ENCODE data around the gene MAFF.
A peak's percentile ranks its signal among the peaks of the same experiment; 100 is the strongest.
"Not testable (repeated sequence)": the region's sequence is repeated elsewhere in the genome, so short reads cannot be mapped to it uniquely, and the experiment has no call there.

Gene MAFF

DNA sequence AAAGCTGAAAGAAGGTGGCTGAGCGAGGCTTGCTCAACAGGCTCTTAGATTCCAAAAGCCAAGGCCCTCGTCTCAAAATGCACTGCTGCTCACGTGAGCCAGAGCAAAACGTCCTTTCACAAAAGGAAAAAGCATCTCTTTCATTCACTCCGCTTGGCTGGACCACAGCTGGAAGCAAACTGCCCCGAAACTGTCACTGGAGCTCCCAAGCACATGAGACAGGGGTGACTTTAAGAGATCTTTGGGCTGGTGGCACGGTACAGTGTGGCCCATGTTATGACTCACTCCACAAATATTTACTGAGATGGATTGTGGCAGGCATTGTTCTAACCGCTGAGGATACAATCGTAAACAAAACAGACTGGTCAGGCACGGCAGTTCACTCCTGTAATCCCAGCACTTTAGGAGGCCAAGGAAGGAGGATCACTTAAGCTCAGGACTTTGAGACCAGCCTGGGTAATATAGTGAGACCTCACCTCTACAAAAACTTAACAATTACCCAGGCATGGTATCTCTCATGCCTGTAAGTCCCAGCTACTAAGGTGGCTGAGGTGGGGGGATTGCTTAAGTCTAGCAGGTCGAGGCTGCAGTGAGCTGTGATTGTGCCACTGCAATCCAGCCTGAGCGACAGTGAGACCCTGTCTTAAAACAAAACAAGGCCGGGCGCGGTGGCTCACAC lies 23.7 kb upstream of the MAFF start:
- no peak for DNase-seq

DNA sequence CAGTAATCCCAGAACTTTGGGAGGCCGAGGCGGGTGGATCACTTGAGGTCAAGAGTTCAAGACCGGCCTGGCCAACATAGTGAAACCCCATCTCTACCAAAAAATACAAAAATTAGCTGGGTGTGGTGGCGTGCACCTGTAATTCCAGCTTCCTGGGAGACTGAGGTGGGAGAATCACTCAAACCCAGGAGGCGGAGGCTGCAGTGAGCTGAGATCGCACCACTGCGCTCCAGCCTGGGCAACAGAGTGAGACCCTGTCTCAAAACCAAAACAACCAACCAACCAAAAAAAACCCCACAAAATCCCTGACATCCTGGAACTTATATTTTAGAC lies 23.2 kb upstream of the MAFF start:
- not testable (repeated sequence) for DNase-seq

DNA sequence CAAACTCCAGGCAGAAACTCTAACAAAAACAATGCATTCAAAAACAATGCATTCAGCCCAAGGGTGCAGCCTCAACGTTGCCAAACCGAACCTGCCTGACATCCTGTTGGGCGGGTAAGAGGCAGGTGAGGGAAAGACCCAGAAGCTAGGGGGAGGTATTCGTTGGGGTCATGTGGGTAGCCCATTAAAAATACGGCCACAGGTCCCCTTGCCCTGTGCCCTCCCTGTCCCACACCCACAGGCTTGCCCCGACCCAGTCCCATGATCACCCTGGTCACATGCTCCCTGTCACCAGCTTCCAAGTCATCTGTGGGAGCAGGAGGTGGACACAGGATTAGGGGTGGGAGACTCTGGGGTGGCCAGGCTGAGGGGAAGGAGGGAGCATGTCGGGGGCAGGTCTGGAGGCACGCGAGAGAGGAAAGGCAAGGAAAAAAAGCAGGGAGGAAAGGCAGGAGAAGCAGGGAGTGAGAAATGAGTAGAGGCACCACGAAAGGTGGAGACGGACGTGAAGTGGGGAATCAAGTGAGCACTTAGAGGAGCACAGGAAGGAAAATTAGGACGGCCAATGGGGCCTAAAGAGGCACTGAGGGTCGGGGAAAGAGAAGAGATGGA lies 20.8 kb upstream of the MAFF start:
- peak; percentile 36 for DNase-seq

DNA sequence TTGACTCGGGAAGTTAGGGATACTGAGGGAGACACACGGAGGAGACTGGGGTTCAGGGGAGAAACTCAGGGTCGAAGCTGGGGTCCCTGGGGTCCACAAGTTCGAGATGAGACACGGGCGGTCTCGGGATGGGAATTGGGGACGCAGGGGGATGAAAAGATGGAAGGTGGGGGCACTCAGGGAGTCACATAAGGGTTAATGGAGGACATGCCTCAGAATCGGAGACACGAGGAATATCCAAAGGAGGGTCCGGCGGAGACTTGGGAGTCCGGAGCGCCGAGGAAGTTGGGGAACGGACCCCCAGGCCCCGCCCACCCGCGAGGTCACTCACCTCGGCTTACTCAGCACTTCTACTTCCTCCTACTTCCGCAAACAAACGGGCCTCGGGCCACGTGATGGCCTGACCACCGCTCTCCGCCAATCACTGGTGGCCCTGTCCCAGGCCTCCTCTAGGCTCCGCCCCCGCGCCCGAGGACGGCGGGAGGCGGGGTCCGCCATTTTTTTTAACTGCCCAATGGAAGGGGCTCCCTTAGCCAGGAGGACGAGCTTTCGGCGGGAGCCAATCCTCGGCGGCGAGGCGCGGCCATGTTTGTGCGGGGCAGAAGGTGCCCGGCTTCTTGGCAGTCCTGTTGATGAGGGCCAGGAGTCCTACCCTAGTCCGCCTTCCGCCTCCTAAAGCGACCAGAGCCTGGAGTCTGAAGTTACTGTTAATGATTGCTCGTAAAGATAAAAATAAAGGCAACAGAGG lies 20.2 kb upstream of the MAFF start, which contains the start of gene PLA2G6:
Gene PLA2G6, minus strand, starts transcription at position 378 of the 748 bp plus-strand sequence. CDS start 12,404 bp downstream, outside the sequence.
- peak; percentile 97 for DNase-seq

DNA sequence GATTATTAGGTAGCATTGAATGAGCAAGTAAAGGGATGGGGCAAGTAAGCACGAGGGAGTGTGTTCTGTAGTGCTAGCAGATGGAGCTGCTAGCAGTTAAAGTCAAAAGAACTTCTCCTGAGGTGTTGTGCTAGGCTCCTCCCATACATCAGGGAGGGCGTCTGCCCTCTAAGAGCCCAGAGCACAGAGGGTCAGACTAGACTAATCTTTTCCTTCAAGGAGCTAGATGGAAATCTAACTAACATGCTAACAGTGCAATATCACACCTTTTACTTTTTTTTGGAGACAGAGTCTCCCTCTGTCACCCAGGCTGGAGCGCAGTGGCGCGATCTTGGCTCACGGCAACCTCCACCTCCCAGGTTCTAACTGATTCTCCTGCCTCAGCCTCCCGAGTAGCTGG lies 17.0 kb upstream of the MAFF start:
- DNase-seq, result no peak

DNA sequence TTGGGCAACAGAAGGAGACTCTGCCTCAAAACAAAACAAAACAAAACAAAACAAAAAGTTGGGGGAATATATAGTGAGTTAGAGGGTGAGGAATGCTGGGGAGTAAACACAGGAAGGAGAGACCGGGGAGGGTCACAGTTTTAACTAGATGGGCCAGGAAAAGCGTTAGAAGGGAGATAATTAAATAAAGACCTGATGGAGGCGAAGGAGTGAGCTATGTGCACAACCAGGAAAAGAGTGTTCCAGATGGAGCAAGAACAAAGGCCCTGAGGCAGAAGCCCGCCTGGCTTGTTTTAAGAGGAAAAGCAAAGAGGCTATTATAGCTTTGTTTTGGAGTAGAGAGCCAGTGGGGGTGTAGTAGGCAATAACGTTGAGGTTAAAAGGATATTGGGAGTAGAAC lies 15.4 kb upstream of the MAFF start:
- DNase-seq, result no peak

DNA sequence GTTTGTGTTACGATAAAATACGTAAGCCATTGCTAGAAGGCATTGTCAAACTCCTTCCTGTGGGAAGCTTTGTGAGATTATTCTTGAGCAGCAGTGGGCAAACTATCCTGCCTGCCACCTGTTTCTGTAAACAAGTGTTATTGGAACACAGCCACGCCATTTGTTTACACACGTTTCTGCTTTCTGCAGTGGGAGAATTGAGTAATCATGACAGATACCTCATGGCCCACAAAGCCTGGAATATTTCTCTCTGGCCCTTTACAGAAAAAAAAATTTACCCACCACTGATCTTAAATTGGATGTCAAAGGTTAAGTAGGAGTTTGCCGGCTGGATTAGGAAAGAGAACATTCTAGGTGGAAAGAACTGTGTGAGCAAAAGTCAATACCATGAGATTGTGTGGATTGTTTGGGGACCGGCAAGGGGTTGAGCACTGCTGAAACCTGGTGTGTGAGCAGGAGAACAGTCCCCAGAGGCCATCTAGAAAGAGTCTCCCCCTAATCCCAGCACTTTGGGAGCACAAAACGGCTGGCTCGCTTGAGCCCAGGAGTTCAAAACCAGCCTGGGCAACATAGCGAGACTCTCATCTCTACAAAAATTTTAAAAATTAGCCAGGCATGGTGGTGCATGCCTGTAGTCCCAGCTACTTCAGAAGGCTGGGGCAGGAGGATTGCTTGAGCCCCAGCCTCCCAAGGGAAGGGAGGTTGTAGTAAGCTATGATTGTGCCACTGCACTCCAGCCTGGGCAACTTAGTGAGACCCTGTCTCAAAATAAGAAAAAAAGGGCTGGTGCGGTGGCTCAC lies 14.2 kb upstream of the MAFF start:
- DNase-seq, result no peak

DNA sequence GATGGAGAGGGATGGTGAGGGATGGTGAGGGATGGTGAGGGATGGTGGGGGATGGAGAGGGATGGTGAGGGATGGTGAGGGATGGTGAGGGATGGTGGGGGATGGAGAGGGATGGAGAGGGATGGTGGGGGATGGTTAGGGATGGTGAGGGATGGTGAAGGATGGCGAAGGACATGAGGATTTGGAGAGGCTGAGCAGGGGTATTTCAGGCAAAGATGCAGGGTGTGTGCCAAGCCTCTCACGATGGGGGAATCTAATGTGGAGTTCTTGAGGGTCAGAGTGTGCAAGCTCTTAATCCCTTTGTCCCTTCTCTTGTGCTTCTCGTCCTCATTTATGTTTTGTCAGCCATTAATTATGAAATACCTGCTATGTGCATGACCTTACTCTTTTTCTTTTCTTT lies 12.7 kb upstream of the MAFF start:
- no peak for DNase-seq

DNA sequence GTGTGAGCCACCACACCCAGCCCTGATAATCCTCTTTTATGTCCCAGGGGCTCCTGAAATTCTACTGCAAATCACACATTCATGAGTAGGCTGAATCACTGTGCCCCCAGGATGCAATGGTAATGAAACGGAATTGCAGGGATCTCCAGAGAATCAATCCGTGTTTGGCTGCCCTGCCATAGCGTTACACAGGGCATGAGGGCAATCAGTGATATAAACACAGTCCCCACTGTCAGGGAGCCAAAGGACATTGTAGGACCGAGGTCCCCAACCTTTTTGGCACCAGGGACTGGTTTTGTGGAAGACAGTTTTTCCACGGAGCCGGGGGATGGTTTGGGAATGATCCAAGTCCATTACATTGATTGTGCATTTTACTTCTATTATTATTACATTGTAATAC lies 11.2 kb upstream of the MAFF start:
- no peak for DNase-seq

DNA sequence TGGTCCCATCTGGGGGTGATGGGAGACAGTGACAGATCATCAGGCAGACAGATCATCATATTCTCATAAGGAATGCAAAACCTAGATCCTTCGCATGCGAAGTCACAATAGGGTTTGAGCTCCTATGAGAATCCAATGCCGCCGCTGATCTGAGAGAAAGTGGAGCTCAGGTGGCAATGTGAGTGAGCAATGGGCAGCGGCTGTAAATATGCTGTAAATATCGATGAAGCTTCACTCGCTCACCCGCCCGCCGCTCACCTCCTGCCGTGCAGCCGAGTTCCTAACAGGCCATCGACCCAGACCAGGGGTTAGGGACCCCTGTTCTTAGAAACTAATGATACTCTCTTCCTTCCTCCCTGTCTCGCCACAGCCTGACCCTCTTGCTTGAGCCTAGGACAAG lies 10.7 kb upstream of the MAFF start:
- DNase-seq, result no peak

DNA sequence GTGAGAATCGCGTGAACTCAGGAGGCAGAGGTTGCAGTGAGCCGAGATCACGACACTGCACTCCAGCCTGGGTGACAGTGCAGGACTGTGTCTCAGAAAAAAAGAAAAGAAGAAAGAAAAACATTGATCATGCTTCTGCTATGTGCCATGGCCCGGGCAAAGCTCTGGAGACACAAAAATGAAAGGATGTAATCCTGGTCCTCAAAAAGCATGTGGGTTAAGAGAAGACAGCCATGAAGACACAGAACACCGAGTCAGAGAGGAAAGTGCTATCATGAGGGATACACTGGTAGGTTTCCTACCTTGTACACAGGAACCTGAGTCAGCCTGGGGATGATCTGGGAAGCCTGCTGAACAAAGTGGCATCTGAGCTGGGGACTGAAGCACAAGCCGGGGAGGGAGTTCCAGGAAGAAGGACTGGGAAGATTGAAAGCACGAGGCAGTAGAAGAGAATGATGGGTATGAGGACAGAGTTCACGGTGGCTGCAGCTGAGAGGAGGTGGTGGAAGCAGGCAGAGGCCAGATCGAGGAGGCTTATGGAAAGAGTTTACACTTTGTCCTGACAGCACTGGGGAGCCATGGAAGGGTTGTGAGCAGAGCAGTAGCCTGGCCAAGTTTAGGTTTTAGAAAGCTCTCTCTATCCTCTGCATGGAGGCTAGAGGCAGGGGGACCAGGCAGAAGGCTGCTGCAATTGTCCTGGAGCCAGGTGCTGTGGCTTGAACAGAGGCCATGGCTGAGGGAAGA lies 9.9 kb upstream of the MAFF start:
- DNase-seq, result no peak

DNA sequence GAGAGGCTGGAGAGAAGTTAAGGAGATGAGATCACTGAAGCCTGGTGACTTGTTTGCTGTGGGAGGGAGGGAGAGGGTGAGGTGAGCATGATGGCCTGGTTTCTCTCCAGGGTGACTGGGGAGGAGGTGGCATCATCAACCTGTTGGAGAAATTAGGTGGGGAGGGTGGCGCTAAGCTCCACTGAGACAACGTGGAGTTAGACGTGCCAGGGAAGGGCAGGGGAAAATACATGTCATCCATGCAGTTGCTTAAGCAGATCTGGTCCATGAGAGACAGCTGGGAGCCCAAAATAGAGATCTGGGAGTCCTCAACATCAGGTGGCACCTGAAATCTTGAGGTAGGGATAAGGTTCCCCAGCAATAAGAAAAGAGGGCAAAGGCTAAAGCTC lies 9.3 kb upstream of the MAFF start:
- DNase-seq, result no peak

DNA sequence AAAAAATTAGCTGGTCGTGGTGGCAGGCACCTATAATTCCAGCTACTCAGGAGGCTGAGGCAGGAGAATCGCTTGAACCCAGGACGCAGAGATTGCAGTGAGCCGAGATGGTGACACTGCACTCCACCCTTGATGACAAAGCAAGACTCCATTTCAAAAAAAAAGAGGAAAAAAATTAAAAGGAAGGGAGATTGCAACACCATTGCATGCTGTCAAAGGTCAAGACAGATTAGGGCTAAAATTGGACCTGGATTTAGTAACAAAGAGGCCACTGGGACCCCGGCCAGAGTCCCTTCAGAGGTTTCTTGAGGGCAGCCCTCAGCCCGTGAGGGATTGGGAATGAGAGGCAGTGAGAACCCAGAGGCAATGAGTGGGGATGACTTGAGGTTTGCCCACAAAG lies 8.2 kb upstream of the MAFF start:
- no peak for DNase-seq

DNA sequence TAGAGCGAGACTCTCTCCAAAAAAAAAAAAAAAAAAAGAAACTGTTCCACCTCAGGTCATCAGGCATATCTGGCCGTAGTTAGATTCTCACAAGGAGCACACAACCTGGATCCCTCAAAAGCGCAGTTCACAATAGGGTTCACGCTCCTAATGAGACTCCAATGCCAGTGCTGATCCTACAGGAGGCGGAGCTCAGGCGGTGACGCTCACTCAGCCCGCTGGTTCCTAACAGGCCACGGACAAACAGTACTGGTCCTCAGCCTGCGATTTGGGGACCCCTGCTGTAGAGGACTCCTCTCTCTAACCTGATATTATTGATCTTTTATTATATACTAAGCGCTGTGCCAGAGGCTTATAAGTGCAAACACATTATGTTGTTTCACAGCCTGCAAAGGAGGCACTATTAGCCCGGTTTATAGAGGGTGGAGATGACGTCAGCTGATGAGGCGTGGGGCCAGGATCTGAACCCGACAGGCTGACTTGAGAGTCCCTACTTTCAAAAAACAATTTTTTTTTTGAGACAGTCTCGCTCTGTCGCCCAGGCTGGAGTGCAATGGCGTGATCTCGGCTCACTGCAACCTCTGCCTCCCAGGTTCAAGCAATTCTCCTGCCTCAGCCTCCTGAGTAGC lies 4.9 kb upstream of the MAFF start:
- no peak for DNase-seq

DNA sequence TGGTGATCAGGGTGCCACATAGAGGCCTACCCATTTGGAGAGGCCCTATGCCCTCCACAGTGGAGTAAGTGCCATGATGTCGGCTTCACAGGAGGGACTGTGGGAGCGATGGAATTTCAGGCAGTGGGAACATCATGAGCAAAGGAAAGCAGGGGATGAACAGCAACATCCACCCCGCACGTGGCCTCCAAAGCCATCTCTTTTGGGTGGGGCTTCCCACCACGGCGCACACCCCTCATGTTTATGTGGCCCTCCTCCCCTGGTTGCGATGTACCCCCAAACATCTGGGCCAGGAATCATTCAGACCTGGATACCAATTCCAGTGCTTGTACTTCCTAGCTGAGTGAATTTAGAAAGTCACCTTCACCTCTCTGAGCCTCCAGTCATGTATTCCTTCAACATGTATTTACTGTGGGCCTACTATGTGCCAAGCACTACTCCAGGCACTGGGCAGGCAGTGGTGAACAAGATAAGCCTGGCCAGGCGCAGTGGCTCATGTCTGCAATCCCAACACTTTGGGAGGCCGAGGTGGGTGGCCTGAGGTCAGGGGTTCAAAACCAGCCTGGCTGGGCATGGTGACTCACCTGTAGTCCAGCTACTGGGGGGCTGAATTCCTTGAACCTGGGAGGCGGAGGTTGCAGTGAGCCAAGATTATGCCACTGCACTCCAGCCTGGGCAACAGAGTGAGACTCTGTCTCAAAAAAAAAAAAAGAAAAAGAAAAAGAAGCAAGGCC lies 1.8 kb upstream of the MAFF start:
- no peak for DNase-seq

DNA sequence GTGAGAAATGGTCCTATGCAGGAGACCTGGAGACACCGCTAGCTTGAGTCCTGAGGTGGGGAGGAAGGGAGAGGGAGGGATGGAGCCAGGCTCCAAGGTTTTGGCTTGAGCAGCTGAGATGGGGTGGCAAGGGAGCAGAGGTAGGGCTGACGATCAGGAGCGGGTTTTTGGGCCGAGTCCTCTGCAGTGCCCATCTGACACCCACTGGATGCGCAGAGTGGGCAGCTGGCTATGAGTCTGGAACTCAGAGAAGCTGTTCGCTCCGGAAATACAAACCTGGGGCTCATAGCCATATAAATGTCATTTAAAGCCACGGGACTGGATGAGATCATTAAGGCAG lies 453 bp upstream of the MAFF start:
- DNase-seq, result no peak

DNA sequence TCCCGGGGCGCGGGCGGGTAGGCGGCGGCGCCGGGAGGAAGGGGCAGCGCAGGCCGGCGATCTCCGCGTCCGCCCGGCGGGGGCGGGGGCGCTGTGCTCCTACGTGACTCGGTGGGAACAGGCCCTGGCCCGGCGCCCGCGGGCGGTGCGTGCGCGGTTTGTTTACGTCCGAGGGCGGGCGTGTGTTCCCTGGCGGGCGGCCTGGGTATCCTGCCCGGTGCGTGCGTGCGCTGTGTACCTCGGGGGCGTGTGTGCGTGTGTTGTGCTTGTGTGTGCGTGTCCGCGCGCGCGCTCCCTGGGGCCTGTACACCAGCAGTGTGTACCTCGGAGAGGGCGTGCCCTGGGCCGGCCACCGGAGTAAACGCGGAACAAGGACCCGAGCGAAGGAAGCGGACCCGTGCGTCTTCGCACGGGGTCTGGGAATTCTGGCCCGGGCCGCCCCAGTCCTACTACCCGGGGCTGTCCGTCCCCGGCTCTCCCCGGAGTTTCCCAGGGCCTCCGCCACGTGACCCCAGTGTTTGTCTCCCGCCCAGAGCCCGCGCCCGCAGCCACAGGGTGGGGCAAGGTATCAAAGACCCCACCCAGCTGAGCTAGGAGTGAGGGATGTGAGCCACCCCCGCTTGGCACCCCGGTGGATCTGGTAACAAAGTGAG lies 769 bp downstream of the MAFF start:
- DNase-seq, result peak; percentile 65

DNA sequence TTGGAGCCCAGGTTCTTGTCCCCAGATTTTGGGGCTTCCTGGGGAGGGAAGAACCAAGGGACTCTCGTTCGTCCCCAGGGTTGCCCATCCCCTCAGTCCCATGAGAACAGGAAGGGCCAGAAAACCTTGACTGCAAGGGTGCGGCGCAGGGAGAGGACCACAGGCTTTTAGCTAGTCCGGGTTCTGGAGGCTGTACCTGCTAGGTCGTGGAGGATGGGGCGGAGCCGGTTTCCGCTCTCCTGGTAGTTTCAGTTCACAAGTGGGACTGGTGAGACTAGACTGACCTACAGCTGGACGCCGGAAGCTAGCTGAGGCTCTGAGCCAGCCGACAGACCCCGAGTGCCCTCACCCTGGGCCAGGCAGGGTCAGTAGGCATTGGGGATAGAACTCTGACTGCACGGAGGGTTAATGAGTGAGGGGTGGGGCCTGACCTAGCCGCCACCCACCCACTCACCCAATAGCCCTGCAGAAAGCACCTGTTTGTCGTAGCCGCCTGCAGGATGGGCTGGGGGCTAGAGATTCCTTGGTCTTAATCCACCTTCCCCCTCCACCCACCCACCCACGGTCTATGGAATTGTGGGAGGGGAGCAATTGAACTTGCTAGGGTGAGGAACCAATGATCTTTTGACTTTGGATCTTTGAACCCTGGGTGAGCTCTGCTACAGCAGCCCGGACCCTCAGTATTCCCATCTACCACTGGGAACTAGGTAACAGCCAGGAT lies 1.5 kb downstream of the MAFF start:
- peak; percentile 63 for DNase-seq

DNA sequence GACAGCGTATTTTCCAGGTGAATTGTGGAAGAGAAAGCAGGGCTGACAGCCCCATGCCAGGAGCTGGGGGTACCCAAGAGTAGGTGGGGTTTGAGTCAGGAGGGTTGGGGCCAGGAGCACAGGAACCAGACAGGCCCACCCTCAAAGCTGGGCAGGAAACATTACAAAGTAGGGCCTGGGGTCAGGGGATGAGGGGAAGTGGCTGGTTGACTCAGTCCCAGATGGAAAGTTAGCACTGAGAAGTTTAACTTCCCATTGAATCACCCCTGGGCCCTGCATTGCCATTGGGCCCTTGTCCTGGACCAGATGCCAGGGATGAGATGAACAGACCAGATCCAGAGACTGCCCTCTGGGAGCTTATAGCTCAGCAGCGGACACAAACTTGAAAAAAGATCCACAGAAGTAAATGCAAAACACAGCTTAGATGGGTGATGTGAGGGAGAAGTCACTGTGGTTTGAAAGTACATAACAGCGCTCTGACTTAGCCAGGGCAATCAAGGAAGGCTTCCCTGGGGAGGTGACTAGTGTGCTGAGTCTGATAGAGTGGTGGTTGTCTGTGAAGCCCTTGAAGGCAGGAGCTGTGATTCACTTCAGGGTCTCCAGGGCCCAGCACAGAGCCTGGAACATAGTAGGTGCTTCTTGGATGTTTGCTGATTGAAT lies 2.2 kb downstream of the MAFF start:
- DNase-seq, result no peak

DNA sequence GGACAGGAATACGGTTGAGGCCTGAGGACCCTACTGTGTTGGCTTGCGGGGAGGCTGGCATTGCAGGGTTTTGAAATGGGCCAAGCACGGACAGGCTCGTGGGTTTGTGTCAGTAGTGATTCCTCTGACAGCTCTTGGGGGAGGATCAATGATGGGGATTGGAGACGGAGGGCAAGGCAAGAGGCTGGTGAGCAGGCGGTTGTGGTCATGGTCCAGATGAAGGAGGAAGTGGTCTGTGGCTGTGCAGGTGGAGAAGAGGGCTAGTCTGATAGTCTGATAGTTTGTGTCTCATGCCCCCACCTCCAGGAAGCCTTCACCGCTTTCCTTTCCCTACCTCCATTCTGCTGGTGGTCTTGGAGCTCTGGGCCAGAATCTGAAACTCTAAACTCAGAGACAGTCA lies 3.0 kb downstream of the MAFF start:
- no peak for DNase-seq

All from CD4-positive, alpha-beta T cell treated with Interleukin-6 for 4 hours (primary cell).